ENCODE results near the gene DTD1.

DTD1 gene

GRCh38 chr20:18621004-18621403, 33.1 kb downstream of the DTD1 start:
- no peak for DNase-seq

- DNase-seq = no peak
Observed at GRCh38 chr20:18623156-18623910, 35.5 kb downstream of the DTD1 start.

- DNase-seq = no peak
Observed at GRCh38 chr20:18624948-18625347, 37.1 kb downstream of the DTD1 start.

DNA sequence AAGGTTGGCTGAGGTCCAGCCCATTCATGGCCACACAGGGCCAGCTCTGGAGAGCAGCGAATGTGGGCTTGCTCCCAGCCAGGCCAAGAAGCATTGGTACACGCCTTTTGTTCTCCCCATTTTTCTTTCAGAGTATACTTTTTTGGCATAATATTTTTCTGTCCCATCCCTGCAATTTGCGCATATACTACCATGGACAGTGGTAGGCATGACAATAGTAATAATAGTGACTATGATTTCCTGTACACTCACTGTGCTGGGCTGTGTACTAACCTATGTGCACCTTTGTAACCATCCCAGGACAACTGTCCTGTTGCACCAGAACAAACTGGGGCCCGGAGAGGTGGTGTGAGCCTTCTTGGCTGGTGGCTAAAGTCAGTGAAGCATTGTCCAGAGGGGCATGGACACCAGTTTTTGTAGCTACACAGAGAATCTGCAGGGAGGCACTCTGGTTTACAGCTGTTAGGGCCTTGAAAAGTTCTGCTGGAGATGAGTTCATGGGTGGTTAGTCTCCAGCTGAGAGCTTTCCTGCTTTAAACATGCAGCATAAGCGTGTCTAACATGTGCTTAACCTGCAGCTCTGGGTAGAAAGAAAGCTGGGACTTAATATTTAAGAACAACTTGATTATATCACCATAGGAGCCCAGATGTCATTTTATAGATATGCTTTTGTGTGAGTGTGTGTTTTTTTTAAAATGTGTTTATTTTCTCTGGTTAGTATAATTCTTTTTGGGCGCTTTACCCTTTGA, 38.2 kb downstream of the DTD1 start:
- no peak for DNase-seq

- DNase-seq = no peak
Observed at GRCh38 chr20:18628330-18628920, 40.6 kb downstream of the DTD1 start.

GRCh38 chr20:18632196-18632789, 44.4 kb downstream of the DTD1 start:
- DNase-seq = peak; percentile 47

DNA sequence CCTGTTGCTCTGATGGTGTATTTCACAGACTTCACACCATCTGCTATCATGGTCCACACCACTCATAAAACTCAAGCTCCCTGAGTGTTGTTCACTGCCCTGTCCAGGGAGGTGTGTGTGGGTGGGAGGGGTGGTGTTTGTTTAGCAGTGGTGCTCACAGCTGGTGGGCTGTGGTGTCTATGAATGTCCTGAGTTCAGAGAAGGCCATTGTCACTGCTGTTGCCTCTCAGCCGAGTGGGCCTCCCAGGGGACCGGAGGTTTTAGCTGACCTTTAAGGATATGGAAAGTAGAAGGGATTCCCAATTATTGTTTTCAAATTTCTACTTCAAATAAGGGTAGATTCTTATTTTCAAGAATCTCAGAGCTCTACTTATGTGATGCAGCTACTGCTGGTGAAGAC, 45.6 kb downstream of the DTD1 start:
- no peak for DNase-seq

DNA sequence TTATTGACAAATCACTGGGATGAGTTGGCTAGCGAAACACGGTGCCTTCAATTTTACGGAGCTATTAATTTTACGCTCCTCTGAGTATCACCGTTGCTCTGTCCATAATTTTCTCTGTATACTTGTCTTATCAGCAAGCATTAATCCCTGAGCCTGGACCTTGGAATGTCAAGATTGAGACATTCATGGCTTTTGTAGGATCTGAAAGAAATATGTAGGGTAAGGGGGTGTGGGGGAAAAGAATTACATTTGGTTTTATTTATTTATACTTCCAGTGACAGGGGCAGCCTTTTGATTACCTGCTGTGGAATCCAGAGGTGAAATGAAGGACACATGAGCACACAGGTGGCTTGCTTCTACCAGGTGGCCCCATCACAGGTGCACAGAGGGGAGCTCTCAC, 46.6 kb downstream of the DTD1 start:
- DNase-seq = no peak

DNA sequence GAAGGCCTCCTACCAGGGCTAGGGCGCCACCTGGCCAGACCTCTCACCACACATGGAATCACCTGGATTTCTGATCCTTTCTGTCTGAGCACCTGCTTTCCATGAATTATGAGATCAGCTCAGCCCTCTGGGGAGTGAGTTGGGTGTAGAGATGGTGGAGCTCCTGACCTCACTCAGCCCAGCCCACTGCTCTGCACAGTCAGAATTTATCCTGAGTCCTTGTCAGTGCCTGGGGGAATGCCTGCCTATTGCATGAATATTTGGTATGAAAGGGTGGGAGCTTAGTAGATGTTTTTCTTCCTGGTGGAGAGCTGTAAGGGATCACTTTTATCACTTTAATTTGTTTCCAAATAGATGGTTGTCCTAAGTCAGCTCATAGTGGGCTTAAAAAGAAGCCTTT, 47.5 kb downstream of the DTD1 start:
- DNase-seq = no peak

DNA sequence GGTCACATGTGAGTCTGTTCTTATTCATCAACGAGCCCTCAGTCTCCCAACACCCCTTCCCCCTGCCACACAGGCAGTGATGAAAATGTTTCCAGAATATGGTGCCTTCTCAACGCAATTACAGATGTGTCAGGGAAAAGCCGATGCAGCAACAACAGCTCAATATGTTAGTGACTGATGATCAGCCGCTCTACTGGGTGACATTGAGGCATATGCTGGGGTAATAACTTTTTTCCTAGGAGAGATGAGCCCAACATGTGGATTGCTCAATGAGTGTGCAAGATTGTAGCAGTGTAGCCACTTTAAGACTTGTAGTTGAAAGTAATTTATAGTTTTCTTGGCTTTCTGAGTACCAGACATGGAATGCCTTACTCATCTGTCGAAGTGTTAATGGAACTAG, 49.4 kb downstream of the DTD1 start:
- DNase-seq = no peak

DNA sequence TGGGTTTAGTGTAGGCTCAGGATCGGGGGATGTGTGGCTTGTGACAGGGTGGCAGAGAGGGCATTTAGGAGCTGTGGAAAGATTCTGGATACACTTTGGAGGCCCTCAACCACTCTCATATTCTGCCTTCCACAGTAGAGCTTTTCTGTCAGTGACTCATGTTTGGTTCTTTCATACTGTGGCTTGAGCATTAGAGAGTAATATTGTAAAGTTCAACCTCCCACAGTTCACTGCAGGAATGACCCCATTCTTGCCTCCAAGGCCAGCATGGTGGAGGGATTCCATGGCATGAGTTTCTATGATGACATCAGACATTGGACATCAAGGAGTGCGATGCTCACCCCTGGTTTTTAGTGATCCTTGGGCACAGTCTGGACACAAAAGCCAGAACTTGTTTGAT, 50.9 kb downstream of the DTD1 start:
- no peak for DNase-seq

- DNase-seq = no peak
Observed at GRCh38 chr20:18639501-18639979, 51.7 kb downstream of the DTD1 start.

DNA sequence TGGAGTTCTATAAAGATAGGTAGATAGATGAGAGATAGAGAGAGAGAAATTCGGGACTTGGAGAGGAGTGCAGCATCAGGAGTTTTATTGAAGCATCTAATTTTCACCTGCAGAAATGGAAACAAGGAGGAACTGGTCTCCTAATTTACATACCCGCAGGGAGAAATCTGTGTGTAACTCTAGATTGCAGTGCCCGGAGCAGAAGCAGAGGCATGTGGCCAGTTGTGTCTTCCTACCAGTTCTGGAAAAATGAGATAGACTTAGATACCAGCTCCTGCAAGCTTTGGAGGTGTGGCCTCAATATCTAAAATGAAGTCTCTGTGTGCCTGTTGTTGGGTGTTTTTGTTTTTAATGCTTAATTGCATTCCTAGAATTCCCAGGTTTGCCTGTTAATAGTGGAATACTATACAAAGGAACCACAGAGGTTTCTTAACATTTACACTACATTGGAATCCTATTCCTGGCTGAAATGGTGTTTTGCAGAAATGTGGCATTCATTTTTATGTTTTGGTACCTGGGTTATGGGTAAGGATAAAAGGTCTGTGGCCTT, 57.4 kb downstream of the DTD1 start:
- no peak for DNase-seq

DNA sequence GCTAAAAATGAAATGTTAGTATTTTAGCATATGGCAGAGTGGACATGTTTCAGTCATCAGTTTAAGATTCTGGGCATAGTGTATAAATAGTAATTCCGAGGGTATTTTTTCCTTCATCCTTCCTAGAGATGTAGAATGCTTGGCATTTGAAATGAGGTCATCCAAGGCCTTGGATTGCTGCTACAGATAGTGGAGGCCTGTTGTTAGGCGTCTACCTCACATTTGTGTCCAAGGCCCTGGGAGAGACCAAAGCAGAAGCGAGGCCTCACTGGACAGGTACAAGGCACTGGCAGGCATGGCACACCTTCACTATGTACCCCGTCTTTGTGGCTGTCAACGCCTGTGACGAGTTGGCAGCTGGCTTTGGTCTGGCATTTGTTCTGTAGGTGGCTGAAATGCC, 58.0 kb downstream of the DTD1 start:
- no peak for DNase-seq

DNA sequence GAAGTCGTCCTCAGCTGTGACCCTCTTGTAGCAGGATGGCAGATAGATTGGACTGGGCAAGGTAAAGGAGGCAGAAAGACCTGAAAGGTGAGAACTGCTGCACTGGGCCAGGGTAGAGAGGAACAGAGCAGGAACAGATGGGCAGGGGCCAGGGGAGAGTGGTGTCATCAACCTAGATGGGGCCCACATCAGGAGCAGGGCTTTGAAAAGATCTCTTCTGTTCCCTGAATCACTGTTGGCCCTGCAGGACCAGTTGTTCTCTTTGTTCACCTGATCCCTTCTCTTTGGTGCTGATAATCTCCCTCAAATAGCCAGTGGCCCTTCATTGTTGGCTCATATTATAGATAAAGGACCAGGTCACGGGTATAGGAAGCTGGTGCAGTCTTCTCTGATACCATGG, 59.9 kb downstream of the DTD1 start:
- no peak for DNase-seq

- no peak for DNase-seq
Observed at GRCh38 chr20:18650224-18650623, 62.4 kb downstream of the DTD1 start.

- no peak for DNase-seq
Observed at GRCh38 chr20:18653736-18654447, 66.0 kb downstream of the DTD1 start.

GRCh38 chr20:18654448-18654773, 66.6 kb downstream of the DTD1 start:
- DNase-seq = no peak

- DNase-seq = no peak
Observed at GRCh38 chr20:18657575-18657974, 69.7 kb downstream of the DTD1 start.

GRCh38 chr20:18662279-18663040, 74.6 kb downstream of the DTD1 start:
- DNase-seq = no peak

DNA sequence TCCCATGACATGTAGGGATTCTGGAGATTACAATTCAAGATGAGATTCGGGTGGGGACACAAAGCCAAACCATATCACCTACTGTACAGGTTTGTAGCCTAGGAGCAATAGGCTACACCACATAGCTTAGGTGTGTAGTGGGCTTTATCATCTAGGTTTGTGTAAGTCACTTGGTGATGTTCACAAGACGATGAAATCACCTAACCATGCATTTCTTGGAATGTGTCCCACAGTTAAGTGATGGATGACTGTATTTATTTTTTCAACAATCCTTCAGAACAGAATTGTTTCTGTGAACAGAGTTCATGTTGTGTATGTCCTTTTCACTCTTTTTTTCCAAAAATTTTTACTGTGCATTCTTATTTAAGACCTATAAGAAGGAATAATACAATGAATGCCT, 76.1 kb downstream of the DTD1 start:
- DNase-seq = no peak

- no peak for DNase-seq
Observed at GRCh38 chr20:18665135-18665534, 77.3 kb downstream of the DTD1 start.
